Activated CD4-positive, CD25-positive, alpha-beta regulatory T cell treated with anti-CD3 and anti-CD28 coated beads, Interleukin-2, amount 50 U/mL, for 72 hours (primary cell): ENCODE results near the gene CTXN2.

Experiments used
- DNase-seq: peaks from one replicate; pipeline ENCODE4 v3.0.0; 2021

CTXN2 gene

GRCh38 chr15:48225771-48226170 is 34.3 kb downstream of the CTXN2 start:
- no peak for DNase-seq

- DNase-seq, result no peak
These were observed 39.0 kb downstream of the CTXN2 start for GRCh38 chr15:48230498-48230897.

- no peak for DNase-seq
These were observed 41.8 kb downstream of the CTXN2 start for GRCh38 chr15:48233246-48233645.

GRCh38 chr15:48239334-48239733 is 47.9 kb downstream of the CTXN2 start:
- no peak for DNase-seq

GRCh38 chr15:48242015-48242414 is 50.5 kb downstream of the CTXN2 start:
- DNase-seq, result no peak

GRCh38 chr15:48242535-48242934 is 51.1 kb downstream of the CTXN2 start:
- DNase-seq, result no peak

GRCh38 chr15:48244921-48245320 is 53.5 kb downstream of the CTXN2 start:
- DNase-seq, result no peak

- DNase-seq, result no peak
These were observed 56.9 kb downstream of the CTXN2 start for GRCh38 chr15:48248414-48248813.

GRCh38 chr15:48250640-48251076 is 59.2 kb downstream of the CTXN2 start:
- no peak for DNase-seq

GRCh38 chr15:48253172-48253571 is 61.7 kb downstream of the CTXN2 start:
- no peak for DNase-seq
